Measurements from ENCODE around the gene CCN5. TPM values are rescaled to one million over a fixed set of nuclear protein-coding genes. Genes with fewer than 3 reads are reported as not detected.
"Not testable (repeated sequence)": the region's sequence is repeated elsewhere in the genome, so short reads cannot be mapped to it uniquely, and the experiment has no call there.

CCN5 gene
- polyA plus RNA-seq, 10 donors = 0.07 to 0.21 (median 0.13) TPM

DNA sequence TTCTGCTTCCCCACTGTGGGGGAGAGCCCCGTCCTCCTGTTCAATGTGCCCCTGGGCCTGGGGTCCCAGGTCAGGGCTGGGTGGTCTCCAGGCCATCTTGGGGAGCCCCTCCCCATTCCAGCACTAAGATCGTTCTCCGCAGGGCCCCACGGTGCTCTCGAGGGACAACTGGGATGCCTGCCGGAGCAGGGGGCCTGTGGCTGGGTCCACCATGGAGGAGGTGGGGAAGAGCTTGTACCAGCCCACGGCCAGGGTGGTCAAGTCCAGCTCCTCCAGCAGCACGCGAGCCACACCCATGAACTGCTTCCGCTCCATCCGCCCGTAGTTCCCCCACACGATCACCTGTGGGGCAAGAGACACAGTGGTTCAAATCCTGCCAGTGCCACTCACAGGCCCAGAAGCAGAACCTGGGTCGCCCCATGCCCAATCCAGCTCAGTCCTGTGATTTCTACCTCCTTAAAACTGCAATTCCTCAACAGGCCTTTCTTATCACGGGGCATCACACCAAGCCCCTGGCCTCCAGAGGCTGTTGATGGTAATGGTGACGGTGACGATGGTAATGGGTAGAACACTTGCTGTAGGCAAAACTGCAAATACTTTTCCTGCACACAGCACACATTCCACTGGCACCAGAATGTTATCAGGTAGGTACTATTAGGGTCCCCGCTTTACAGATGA, 41.0 kb downstream of the CCN5 start:
- DNase-seq = no peak

DNA sequence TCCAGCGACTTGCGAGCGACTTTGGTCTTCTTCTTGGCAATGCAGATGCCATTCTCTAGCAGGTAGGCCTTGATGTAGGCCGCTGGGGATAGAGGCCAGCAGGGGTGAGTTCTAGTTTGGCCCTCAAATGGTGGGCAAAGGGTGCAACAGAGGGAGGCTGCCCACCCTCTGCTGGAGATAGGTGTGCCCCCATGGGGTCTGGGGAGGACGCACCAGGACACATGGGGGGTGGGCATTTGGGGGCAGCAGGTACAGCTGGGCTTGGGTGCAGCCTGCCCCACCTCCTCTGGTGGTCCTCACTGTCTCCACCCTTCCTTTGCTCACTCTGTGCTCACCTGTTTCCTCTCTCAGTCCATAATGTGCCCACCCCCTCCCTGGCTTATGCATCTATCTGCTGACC, 41.8 kb downstream of the CCN5 start:
- DNase-seq = no peak

DNA sequence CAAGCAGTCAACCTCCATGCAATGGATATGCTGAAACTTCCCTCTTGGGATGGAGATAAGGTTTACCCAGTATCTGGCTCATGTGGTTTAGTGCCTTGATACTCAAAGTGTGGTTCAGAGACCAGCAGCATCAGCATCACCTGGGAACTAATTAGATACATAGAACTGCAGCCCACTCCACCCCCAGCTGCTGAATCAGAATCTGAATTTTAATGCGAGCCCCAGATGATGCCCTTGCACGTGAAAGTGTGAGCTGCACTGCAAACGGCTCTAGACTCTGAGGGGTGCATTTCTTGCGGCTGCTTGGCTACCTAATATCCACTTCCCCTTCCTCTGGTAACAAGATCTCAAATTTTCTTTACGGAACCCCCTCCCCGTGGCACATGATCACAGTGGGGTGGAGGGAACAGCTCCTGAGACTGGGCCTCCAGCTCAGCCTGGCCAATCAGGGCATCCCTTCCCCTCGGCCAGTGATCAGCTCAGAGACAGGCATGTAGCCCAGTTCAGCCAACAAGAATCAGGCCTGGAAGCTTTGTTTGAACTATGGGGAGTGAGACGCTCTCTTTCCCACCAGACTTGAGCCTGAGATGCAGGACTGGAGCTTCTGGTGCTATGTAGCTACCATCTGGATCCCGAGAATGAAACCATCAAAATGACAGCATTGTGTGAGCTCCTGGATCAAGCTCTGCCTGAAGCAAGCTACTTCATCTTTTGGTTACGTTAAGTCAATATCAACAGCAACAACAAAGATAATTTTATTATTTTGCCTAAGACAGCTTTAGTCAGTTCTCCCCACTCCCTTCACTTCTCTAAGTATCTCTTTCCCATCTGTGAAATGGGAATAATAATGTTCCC, 43.3 kb downstream of the CCN5 start:
- no peak for DNase-seq

DNA sequence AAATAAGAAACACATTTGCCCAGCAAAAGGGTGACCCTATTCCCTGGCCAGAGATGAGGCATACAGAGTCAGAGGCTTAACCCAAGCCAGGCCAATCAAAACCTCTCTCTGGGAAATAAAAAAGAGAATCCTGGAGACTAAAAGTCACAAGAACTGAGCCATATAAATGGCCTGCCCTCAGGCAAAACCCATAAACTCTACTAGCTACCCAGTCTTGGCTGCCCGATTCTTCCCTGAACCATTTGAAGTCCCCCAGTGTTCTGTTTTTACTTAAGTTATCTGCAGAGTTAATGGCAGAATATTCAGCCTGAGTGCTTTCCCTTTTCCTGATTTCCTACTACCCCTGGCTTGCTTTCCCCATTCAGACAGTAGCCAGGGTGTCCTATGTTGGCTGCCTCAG, 44.4 kb downstream of the CCN5 start:
- no peak for DNase-seq

DNA sequence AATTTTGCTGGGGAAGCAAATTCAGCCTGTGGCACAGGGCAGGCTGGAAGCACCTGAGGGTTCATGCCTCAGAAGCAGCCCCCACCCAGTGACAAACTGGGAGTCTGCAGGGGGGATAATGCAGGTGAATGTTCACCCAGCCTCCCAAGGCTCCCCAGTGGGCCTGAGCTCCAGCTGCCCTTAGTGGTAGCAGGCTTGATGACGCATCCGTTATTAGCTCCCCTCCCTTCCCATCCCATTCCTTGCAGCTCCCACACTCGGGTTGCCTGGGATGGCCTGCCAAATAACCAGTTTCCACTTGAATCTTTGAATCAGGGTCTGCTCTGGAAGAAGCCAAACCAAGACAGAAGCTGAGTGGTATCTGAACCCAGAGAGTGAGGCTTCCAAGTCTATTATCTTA, 46.3 kb downstream of the CCN5 start:
- DNase-seq = no peak

DNA sequence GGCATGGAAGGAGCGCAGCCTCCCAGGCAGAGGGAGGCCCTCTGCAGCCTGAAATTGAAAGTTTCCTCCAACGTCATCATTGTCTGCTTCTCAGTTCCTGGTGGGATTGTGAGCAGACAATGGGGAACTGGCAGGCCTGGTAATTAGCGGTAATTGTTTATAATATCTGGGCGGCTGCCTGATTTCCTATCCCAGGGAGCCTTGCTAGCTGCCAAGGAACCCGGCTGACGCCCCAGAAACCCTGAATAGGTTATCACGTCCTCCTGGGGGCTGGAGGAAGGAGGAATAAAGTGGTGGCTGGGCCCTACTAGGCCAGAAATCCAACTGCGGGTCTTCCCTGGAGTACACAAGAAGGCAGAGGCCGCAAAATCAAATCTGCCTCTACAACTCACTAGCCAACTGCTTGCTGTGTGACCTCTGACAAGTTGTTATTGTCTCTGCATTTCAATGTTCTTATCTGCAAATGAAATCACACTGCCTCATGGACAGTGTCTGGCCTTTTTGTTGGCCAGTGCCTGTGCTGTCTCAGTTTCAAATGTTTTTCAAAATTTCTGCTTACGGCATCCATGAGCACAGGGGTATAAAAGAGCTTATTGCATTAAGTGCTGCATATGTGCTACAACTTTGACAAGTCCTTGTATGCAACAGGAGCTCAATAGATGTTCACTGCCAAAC, 47.4 kb downstream of the CCN5 start:
- no peak for DNase-seq

DNA sequence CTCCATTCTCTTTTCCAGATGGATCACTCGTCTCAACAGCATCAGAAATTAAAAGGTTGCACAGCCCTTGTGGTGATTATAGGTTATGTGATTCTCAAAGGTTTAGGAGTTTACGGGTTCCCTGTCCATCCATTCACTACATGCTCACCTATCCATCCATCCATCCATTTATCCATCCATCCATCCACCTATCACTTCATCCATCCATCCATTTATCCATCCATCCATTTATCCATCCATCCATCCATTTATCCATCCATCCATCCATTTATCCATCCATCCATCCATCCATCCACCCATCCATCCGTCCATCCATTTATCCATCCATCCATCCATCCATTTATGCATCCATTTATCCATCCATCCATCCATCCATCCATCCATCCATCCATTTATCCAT, 48.6 kb downstream of the CCN5 start:
- DNase-seq = not testable (repeated sequence)

DNA sequence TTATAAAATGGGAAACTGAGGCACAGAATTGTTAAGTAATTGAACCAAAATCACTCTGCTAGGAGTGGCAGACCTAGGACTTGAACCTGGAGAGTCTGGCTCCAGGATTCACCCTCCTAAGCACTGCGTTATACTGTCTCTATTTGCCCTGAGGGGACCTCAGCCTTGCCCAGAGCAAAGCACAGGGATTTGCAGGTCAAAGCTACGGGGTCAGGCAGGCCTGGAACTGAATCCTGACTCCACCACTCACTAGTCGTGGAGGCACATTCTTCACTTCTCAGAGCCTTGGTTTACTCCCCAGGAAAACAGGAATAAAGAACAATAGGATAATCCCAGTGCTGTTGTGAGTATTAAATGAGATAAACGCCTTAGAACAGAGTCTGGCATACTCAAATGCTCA, 49.9 kb downstream of the CCN5 start:
- no peak for DNase-seq

DNA sequence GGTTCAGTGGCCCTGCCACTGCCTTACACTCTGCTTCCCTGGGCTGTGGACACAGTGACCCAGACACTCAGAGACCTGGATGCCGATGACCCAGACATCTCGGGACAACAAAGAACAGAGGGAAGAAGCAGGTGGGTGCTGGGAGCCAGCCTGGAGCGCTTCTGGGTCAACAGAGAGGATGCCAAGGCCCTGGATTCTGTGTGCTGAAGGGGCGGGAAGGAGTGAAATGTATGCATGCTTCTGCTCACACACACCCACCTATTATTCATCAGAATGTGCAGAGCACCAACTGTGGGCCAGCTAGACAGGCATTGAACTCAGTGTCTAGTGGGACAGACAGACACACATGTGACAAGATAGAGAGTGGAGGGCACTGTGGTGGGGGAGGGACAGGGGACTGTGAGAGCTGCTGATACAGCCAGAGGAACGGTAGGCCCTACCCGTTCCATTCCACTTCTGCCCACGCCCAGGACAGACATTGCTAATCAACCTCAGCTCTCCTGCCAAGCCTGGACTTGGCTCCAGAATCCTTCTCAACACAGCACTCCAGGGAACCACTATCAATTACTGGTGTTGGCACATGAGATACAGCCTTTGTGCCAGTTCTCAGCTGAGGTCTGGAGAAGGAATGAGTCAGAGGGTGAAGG, 50.7 kb downstream of the CCN5 start:
- no peak for DNase-seq

DNA sequence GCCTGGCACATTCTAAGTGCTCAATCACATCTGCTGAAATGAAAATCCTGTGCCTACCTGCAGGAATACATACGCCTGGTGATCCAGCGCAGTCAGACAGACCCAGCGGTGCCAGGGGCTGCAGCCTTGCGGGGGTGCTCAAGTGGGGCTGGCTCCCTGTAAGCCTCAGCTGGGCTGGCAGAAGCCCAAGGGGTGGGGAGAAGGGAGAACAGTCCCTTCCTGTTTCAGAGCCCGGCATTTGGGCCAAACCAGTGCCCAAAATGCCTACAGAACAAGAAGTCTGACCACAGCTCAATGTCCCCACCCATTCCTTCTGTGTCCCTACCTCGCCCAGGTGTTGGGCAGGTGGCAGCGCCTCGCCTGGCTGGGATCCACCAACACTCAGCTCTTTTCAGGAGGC, 53.1 kb downstream of the CCN5 start:
- no peak for DNase-seq

DNA sequence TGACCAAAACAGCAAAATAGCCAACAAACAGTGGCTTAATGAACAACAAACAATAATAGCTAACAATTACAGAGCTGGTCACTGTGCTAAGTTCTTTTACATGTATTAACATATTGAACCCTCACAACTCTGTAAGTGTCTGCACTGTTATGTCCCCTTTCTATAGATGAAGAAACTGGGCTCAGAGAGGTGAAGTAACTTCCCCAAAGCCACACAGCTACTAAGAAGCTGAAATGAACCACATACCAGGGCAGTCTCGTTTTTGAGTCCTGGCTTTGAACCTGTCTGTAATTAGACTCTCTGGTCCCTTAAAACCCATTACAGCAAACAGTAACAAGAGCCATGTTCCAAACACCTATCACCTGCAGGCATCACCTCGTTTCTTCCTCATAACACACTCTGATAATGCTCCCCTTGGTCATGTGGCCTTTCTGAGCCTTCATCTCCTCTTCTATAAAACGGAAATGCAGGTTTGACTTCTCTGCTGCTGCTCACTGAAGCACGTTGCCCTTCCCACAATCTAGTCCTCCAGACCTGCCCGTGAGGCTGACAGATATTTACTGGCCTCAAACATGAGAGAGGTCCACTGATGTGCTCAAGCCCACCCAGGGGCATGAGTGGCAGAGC, 53.8 kb downstream of the CCN5 start:
- DNase-seq = no peak

DNA sequence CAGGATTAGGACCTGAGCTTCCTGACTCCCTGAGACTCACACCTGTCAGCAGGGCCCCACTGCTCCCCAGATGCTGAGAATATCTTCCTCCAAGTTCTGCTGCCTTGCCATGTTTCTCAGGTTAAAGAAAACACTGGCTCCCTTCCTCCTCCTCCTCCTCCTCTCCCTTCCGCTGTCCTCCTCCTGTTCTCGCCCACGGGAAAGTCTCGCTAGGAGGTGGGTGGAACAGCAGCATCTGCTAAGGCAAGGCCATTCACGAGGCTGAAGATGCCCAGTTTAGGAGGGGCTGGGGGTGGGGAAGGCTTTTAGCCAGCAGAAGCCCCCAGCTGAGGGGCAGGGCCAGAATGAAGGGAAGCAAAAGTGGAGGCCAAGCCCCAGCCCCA, 54.3 kb downstream of the CCN5 start:
- DNase-seq = no peak

DNA sequence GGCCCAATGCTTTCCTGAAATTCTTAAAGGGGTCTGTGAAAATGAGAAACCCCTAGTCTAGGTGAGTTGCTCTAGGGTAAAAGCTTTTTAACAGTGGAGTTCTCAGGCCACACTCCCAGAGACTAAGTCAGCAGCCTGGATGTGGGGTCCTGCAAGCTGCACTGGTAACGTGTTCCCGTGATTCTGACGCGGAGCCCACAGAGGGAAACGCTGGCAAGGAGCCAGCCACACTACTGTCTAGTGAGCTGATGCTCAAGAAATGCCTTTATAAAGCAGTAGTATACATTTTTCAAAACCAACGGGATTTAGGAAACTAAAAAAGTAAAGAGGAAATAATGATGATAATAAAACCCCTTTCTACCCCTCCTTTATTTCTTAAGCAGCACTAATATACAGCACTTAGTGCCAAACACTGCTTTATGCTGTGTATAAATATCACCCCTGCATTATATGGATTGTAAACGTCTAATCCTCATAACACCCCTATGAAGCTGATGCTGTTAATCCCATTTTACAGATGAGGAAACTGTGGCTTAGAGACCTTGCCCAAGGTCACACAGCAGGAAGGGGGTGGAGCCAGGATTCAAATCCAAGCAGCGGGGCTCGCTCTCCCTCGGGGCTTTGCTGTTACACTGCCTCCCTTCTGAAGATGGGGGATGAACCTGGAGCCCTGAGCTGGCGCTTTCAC, 55.5 kb downstream of the CCN5 start:
- no peak for DNase-seq

DNA sequence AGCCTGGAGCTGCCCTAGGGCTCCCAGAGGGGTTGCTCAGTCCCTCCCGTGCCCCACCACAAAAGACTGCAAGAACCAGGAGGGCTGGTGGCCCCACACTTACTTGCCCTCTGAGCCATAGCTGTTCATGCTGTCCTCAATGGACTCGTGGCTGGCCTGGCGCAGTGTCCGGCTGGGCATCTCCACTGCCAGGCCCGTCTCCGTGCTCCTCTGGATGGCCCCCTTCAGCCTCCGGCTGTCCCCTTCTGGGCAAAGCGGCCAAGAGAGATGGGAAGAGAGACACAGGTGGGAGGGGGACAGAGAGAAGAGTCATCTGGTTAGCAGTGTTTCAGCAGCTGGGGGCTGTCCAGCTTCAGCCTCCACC, 56.0 kb downstream of the CCN5 start:
- DNase-seq = no peak

DNA sequence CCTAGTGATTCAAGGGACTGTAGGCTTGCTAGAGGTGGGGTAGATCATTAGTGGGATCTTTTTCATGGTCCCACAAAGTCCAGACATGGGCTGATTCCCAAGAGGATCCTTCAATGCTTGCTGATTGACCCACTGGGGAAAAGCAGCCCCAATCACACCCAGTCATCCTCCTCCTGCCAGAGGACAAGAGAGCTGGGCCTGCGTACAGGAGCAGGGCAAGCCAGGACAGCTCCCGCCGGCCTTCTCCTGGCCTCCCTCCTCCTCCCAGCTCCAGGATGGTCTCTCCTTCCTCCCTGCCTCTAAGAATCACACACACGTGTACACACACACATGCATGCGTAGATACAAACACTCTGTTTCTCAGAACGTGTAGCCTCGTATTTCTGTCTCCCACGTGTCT, 57.5 kb downstream of the CCN5 start:
- no peak for DNase-seq

DNA sequence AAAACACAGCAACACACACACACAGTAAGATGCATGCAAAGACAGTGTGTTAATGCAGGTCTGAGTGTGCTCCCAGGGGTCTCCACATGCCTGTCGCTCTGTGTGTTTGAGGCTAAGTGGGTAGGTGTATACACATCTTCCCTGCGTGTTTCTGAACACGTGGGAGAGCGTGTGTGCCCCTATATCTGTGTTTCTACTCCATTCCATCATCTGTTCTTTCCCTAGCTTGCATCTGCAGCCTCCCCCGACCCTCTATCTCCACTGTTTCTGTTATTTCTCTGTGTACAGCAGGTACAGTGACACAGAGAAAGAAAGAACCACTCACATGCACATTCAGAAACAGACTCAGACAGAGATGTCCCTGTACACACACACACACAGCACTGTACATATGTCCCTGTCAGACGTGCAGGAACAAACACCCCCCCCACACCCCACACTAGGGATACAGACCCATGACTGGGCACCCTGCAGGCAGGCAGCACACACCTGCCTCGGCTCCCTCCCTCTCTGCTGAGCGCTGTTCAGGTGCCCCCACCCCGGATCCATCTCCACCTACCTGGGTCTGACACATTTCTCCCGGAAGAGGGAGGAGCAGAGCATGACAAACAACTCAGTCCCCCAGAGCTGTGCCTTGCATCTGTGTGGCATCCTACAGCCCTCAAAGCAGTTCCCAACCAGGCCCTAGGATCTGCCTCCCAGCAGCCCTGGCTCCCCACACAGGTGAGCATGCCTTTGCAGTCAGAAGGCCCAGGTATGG, 58.1 kb downstream of the CCN5 start:
- no peak for DNase-seq

DNA sequence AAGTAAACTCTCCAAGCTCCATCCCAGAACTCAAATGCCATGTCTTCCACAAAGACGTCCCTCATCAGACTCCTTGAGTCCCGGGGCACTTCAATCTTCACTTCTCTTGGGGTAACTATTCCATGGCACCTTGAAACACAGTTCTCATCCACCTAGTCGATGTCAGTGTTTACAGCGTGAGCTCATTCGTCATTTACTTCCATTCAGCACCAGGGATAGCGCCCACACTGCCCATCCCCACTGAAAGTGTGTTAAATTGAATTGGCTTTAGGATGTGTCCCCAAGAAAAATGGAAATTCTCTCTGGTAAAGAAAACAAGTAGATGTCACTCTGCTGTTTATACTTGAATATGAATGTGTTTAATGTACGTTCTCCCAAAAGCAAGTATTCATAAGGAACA, 61.8 kb downstream of the CCN5 start:
- DNase-seq = peak; percentile 5 to 43 (median 23)

Data from muscle of back (tissue), 11 donors.